Head of caudate nucleus (tissue), 42 donors: ENCODE measurements around the gene GEMIN5.
"Not testable (repeated sequence)": the region's sequence is repeated elsewhere in the genome, so short reads cannot be mapped to it uniquely, and the experiment has no call there.

ENCODE experiments used
- DNase-seq, 42 donors: peaks; one replicate each; pipeline versions ENCODE4 v3.0.0 to v3.0.0-alpha.2; 2020 to 2021; ENCODE audit warnings: mixed read lengths in 7 of 42
- intact Hi-C: fragments of 100-400 bp; cut with DNase I; formaldehyde crosslinking; loops from one replicate; pipeline ENCODE4 v1.15.0; 2022

Gene GEMIN5

GRCh38 chr5:154937718-154938466, at the start of gene GEMIN5:
Gene GEMIN5, minus strand, starts transcription at chr5:154938211. Its CDS starts 78 bp downstream, at chr5:154938133.
- peak; percentile 66 to 95 (median 88) for DNase-seq
- intact Hi-C loops = no loop called here

GRCh38 chr5:154986151-154986550, 48.1 kb upstream of the GEMIN5 start:
- intact Hi-C loops = no loop called here
- no peak for DNase-seq

- intact Hi-C loops = no loop called here
Observed at GRCh38 chr5:154984946-154985516, 47.0 kb upstream of the GEMIN5 start.

GRCh38 chr5:154978294-154978693, 40.3 kb upstream of the GEMIN5 start:
- DNase-seq, intact Hi-C loops: not testable (repeated sequence)

More at GRCh38 chr5:154984946-154985516, 47.0 kb upstream of the GEMIN5 start:
- no peak for DNase-seq

- intact Hi-C loops = no loop called here
- no peak for DNase-seq
Observed at GRCh38 chr5:154977409-154977808, 39.4 kb upstream of the GEMIN5 start.

GRCh38 chr5:154976082-154976481, 38.1 kb upstream of the GEMIN5 start:
- intact Hi-C loops, DNase-seq: not testable (repeated sequence)

- intact Hi-C loops = no loop called here
- peak in 34 of 42 donors; percentile 16 to 81 (median 50) for DNase-seq
Observed at GRCh38 chr5:154972476-154973080, 34.6 kb upstream of the GEMIN5 start.

GRCh38 chr5:154971501-154971900, 33.5 kb upstream of the GEMIN5 start:
- intact Hi-C loops = no loop called here
- no peak for DNase-seq

- no peak for DNase-seq
- intact Hi-C loops = no loop called here
Observed at GRCh38 chr5:154970759-154971158, 32.7 kb upstream of the GEMIN5 start.

GRCh38 chr5:154968953-154969352, 30.9 kb upstream of the GEMIN5 start:
- intact Hi-C loops = loop anchor here (10.0 kb wide), 1 partner anchor 176 kb away; no protein-coding TSS in a partner anchor
- DNase-seq = no peak

- intact Hi-C loops = loop anchor here (10.0 kb wide), 1 partner anchor 177 kb away; no protein-coding TSS in a partner anchor
- peak in 14 of 42 donors; percentile 16 to 74 (median 36) for DNase-seq
Observed at GRCh38 chr5:154967421-154968024, 29.5 kb upstream of the GEMIN5 start.

GRCh38 chr5:154966874-154967273, 28.9 kb upstream of the GEMIN5 start:
- intact Hi-C loops = loop anchor here (10.0 kb wide), 1 partner anchor 178 kb away; no protein-coding TSS in a partner anchor
- no peak for DNase-seq

GRCh38 chr5:154966081-154966841, 28.2 kb upstream of the GEMIN5 start:
- intact Hi-C loops = loop anchor here (10.0 kb wide), 1 partner anchor 179 kb away; no protein-coding TSS in a partner anchor
- no peak for DNase-seq

- DNase-seq = no peak
- intact Hi-C loops = loop anchor here (10.0 kb wide), 1 partner anchor 182 kb away; no protein-coding TSS in a partner anchor
Observed at GRCh38 chr5:154962494-154962893, 24.5 kb upstream of the GEMIN5 start.

- intact Hi-C loops = no loop called here
- no peak for DNase-seq
Observed at GRCh38 chr5:154956712-154957111, 18.7 kb upstream of the GEMIN5 start.

- intact Hi-C loops = loop anchor here (10.0 kb wide), 2 partner anchors 195 to 295 kb away; partner anchors contain the start of gene LARP1
- no peak for DNase-seq
Observed at GRCh38 chr5:154949781-154950180, 11.8 kb upstream of the GEMIN5 start.

- no peak for DNase-seq
- intact Hi-C loops = loop anchor here (10.0 kb wide), 2 partner anchors 194 to 294 kb away; partner anchors contain the start of gene LARP1
Observed at GRCh38 chr5:154948313-154948712, 10.3 kb upstream of the GEMIN5 start.

- DNase-seq = peak in 2 of 42 donors; percentile 28 to 51
- intact Hi-C loops = loop anchor here (10.0 kb wide), 2 partner anchors 193 to 293 kb away; partner anchors contain the start of gene LARP1
Observed at GRCh38 chr5:154947778-154948177, 9.8 kb upstream of the GEMIN5 start.
